Endothelial cell of umbilical vein (primary cell): ENCODE data around the gene CDK15. TPM values are rescaled to one million over a fixed set of nuclear protein-coding genes. Genes with fewer than 3 reads are reported as not detected.

Experiments
- BruUV-seq: library from RNA; stranded (reverse); fragments of 400-500 nt; replicated peaks from 2 replicates; lab custom pipeline; 2021; lab: Mats Ljungman, UMichigan
- CTCF ChIA-PET: fragments of 300-600, 350-600 bp; sonication (Branson Sonifier 250); formaldehyde crosslinking; loops from one replicate; lab custom pipeline; 2021; ENCODE audit warnings: antibody characterized with exemption, inconsistent platforms; lab: Charles Lee
- POLR2A ChIA-PET: fragments of 300-600, 350-600 bp; sonication (Branson Sonifier 250); formaldehyde crosslinking; loops from one replicate; lab custom pipeline; 2021; ENCODE audit warnings: antibody characterized with exemption, inconsistent platforms; lab: Charles Lee
- DNase-seq: peaks from one replicate; pipeline ENCODE4 v3.0.0-alpha.2; 2011; ENCODE audit warnings: low read depth, low spot score
- FAIRE-seq: peaks from 2 replicates; lab custom pipeline; 2011; peaks lifted over from hg19 to GRCh38; lab: Jason Lieb, UNC
- H2AFZ ChIP-seq: 2 replicates; pipeline ENCODE4 v1.6.0; 2012; ENCODE audit warnings: low read depth, low read length, control low read depth, inconsistent platforms
- H3K27ac ChIP-seq: 2 replicates; pipeline ENCODE4 v1.5.1; 2011; ENCODE audit warnings: low read depth, mild to moderate bottlenecking, control low read depth, low read length, moderate library complexity; ENCODE audit not compliant: insufficient read depth
- H3K27me3 ChIP-seq, 2 experiments: 2 replicates each; pipeline versions ENCODE4 v1.6.0 to v1.6.1; 2011; ENCODE audit warnings: low read length in 2 of 2, mixed read lengths in 1 of 2; ENCODE audit not compliant: control insufficient read depth in 2 of 2, insufficient read depth in 2 of 2
- H3K36me3 ChIP-seq, 2 experiments: 2 replicates in 1 of 2; 3 replicates in 1 of 2; pipeline ENCODE4 v1.5.1; 2011; ENCODE audit warnings: low read length in 2 of 2, mild to moderate bottlenecking in 1 of 2, moderate library complexity in 1 of 2; ENCODE audit not compliant: control insufficient read depth in 2 of 2, insufficient read depth in 2 of 2; ENCODE audit errors: extremely low read depth in 1 of 2
- H3K4me1 ChIP-seq: 3 replicates; pipeline ENCODE4 v1.5.1; 2011; ENCODE audit warnings: mild to moderate bottlenecking, low read length; ENCODE audit not compliant: control insufficient read depth, insufficient read depth; ENCODE audit errors: extremely low read depth
- H3K4me2 ChIP-seq: 2 replicates; pipeline ENCODE4 v1.6.1; 2011; ENCODE audit warnings: low read length, control low read depth, mixed read lengths; ENCODE audit not compliant: insufficient read depth
- H3K4me3 ChIP-seq, 3 experiments: fragments of 200-600 bp in 1 of 3; sonication (generic), shearing (Covaris generic) in 1 of 3; replicated peaks in 1 of 3; 2 replicates each; pipeline ENCODE4 v1.5.1; 2011 to 2016; ENCODE audit warnings: control low read depth in 3 of 3, low read length in 3 of 3, mild to moderate bottlenecking in 2 of 3, inconsistent platforms in 1 of 3, low read depth in 1 of 3, moderate library complexity in 1 of 3; ENCODE audit not compliant: insufficient read depth in 1 of 3
- H3K79me2 ChIP-seq: 2 replicates; pipeline ENCODE4 v1.6.0; 2012; ENCODE audit warnings: low read length, inconsistent platforms; ENCODE audit not compliant: control insufficient read depth, insufficient read depth
- H3K9ac ChIP-seq: replicated peaks from 2 replicates; pipeline ENCODE3; 2011; ENCODE audit warnings: low read length, control low read depth; ENCODE audit not compliant: insufficient read depth; ENCODE audit errors: extremely low read depth
- H3K9me1 ChIP-seq: replicated peaks from 3 replicates; pipeline ENCODE4 v1.6.0; 2011; ENCODE audit warnings: mild to moderate bottlenecking, low read length; ENCODE audit not compliant: control insufficient read depth, insufficient read depth; ENCODE audit errors: extremely low read depth
- H3K9me3 ChIP-seq: replicated peaks from 2 replicates; pipeline ENCODE4 v1.5.1; 2012; ENCODE audit warnings: low read length, inconsistent platforms; ENCODE audit not compliant: control insufficient read depth, insufficient read depth
- H4K20me1 ChIP-seq: replicated peaks from 2 replicates; pipeline ENCODE3; 2011; ENCODE audit warnings: mild to moderate bottlenecking, low read length; ENCODE audit not compliant: control insufficient read depth, insufficient read depth; ENCODE audit errors: extremely low read depth
- CTCF ChIP-seq, 2 donors: IDR thresholded peaks; 1 replicate in 1 of 2; 2 replicates in 1 of 2; pipeline ENCODE4 v1.5.1; 2011; ENCODE audit warnings: low read length in 2 of 2, mild to moderate bottlenecking in 2 of 2, moderate library complexity in 2 of 2, control low read depth in 1 of 2, inconsistent platforms in 1 of 2, low read depth in 1 of 2; ENCODE audit not compliant: insufficient read depth in 1 of 2; ENCODE audit errors: extremely low read depth in 1 of 2
- EZH2 ChIP-seq: IDR thresholded peaks from 2 replicates; pipeline ENCODE4 v1.6.1; 2012; ENCODE audit warnings: borderline replicate concordance, low read depth, mild to moderate bottlenecking, moderate library complexity, low read length, inconsistent platforms; ENCODE audit not compliant: severe bottlenecking
- FOS ChIP-seq: IDR thresholded peaks from 2 replicates; pipeline ENCODE4 v1.6.1; 2011; ENCODE audit warnings: mild to moderate bottlenecking, low read length, moderate library complexity, borderline replicate concordance; ENCODE audit not compliant: insufficient read depth
- GATA2 ChIP-seq: IDR thresholded peaks from 2 replicates; pipeline ENCODE4 v1.7.0; 2011; ENCODE audit warnings: low read depth, mild to moderate bottlenecking, moderate library complexity, mixed read lengths, low read length; ENCODE audit not compliant: insufficient read length, insufficient read depth
- JUN ChIP-seq: IDR thresholded peaks from 2 replicates; pipeline ENCODE4 v1.6.1; 2011; ENCODE audit warnings: borderline replicate concordance, low read depth; ENCODE audit not compliant: insufficient read length, insufficient read depth
- MAX ChIP-seq: IDR thresholded peaks from 2 replicates; pipeline ENCODE4 v1.6.1; 2011; ENCODE audit not compliant: insufficient read depth, insufficient read length
- MYC ChIP-seq: IDR thresholded peaks from one replicate; pipeline ENCODE4 v1.6.1; 2011; ENCODE audit warnings: mild to moderate bottlenecking, low read depth, low read length
- POLR2A ChIP-seq: IDR thresholded peaks from 2 replicates; pipeline ENCODE4 v1.6.1; 2012; ENCODE audit warnings: low read depth, mild to moderate bottlenecking, control low read depth, low read length
- POLR2AphosphoS5 ChIP-seq: IDR thresholded peaks from 2 replicates; pipeline ENCODE4 v1.6.1; 2012; ENCODE audit warnings: low read depth, mild to moderate bottlenecking, control low read depth, low read length, moderate library complexity; ENCODE audit not compliant: insufficient read depth
- dilution Hi-C: fragments of 300-500 bp; cut with MboI; formaldehyde crosslinking; loops from one replicate; pipeline ENCODE4 v1.15.0; 2019; ENCODE audit warnings: low sequenced_read_pairs; ENCODE audit not compliant: extremely low pct_ligation_motif_present
- intact Hi-C: fragments of 100-400 bp; cut with micrococcal nuclease; formaldehyde crosslinking; loops from one replicate; pipeline ENCODE4 v1.10.0; 2022
- polyA plus RNA-seq, 4 experiments: library from polyadenylated mRNA; depleted of rRNA in 3 of 4; stranded (reverse) in 3 of 4; unstranded in 1 of 4; fragments of >200 nt; gene quantifications; 2 replicates each; pipeline versions ENCODE4 v1.2.1 to v1.2.3, GENCODE V29; 2011 to 2012; ENCODE audit warnings: missing spikeins in 1 of 4
- total RNA-seq: library from RNA; stranded (reverse); gene quantifications from 2 replicates; pipeline ENCODE4 v1.2.3, GENCODE V29; 2021

Gene CDK15
- total and polyA plus RNA-seq, 2 donors (not counting 3 experiments of a cell fraction or from before 2014, with no cell fraction given): not detected

- POLR2A ChIA-PET: interaction anchor here (0.6 to 0.7 kb wide), 2 partner anchors 324 to 364 kb away, joined by 3 to 4 read pairs; no protein-coding TSS in a partner anchor
- Histone ChIP-seq H3K36me3 (peaks cover 16 to 17% of the 10 kb centered on the region in 2 experiments), H3K9ac (no peak overlapping the region), H2AFZ (no peak overlapping the region), H3K9me3 (no peaks in the 10 kb centered on the region), H3K4me3 (no peak overlapping the region), H3K27me3 (no peaks in the 10 kb centered on the region), H3K4me2 (no peak overlapping the region), H3K27ac (no peak overlapping the region), H4K20me1 (no peaks in the 10 kb centered on the region), H3K4me1 (no peaks in the 10 kb centered on the region), H3K9me1 (no peaks in the 10 kb centered on the region), H3K79me2 (no peaks in the 10 kb centered on the region)
- TF ChIP-seq FOS (no peak), POLR2A (no peak), GATA2 (no peak), POLR2AphosphoS5 (no peak), MYC (no peak), MAX (no peak), EZH2 (no peak), JUN (no peak)
- FAIRE-seq (no peak), DNase-seq (no peak)
- CTCF ChIA-PET: interaction anchor here (0.9 to 1.3 kb wide), 2 partner anchors 9 to 28 kb away, joined by 3 read pairs; no protein-coding TSS in a partner anchor
- intact Hi-C loops: no loop called here
- dilution Hi-C loops: no loop called here
- no TSS peak for BruUV-seq
Measured at GRCh38 chr2:201758873-201759272, 47.5 kb upstream of the CDK15 start.

GRCh38 chr2:201759567-201759966, 46.8 kb upstream of the CDK15 start:
- TF ChIP-seq JUN (no peak), MYC (no peak), CTCF (IDR thresholded peaks at IDR 0.05; ENCODE audit: extremely low read depth in 1 of 2, insufficient read depth in 1 of 2, low read depth in 1 of 2, low read length in 2 of 2) (no peak), MAX (no peak)
- H3K27me3 ChIP-seq: no peaks in the 10 kb centered on the region
- POLR2A ChIA-PET: no interaction called here
- H3K9me1 ChIP-seq: no peaks in the 10 kb centered on the region
- no TSS peak for BruUV-seq
- H4K20me1 ChIP-seq: no peaks in the 10 kb centered on the region
- CTCF ChIA-PET: interaction anchor here (1.3 kb wide), 1 partner anchor 29 kb away, joined by 3 read pairs; no protein-coding TSS in a partner anchor
- no peaks in the 10 kb centered on the region for H3K4me1 ChIP-seq
- dilution Hi-C loops (no loop called here), intact Hi-C loops (no loop called here)
- H3K9ac ChIP-seq: no peak overlapping the region
- DNase-seq (no peak), FAIRE-seq (no peak)
- H3K4me3 ChIP-seq: no peak overlapping the region
- H3K36me3 ChIP-seq: peaks cover 16% of the 10 kb centered on the region in 2 experiments
- H3K27ac ChIP-seq: no peak overlapping the region
- H3K4me2 ChIP-seq: no peak overlapping the region
- H3K9me3 ChIP-seq: no peaks in the 10 kb centered on the region
- H3K79me2 ChIP-seq: no peaks in the 10 kb centered on the region
- no peak overlapping the region for H2AFZ ChIP-seq
